Panc1 (cell line): ENCODE results near the gene ATXN7L3.

Experiments used
- POLR2AphosphoS5 ChIP-seq: IDR thresholded peaks from 2 replicates; pipeline ENCODE4 v1.6.1; 2012; ENCODE audit warnings: mild to moderate bottlenecking, low read depth, low read length, moderate library complexity
- TCF7L2 ChIP-seq: IDR thresholded peaks from 2 replicates; pipeline ENCODE4 v1.6.1; 2011; ENCODE audit warnings: mild to moderate bottlenecking, low read depth, low read length, inconsistent platforms

DNA sequence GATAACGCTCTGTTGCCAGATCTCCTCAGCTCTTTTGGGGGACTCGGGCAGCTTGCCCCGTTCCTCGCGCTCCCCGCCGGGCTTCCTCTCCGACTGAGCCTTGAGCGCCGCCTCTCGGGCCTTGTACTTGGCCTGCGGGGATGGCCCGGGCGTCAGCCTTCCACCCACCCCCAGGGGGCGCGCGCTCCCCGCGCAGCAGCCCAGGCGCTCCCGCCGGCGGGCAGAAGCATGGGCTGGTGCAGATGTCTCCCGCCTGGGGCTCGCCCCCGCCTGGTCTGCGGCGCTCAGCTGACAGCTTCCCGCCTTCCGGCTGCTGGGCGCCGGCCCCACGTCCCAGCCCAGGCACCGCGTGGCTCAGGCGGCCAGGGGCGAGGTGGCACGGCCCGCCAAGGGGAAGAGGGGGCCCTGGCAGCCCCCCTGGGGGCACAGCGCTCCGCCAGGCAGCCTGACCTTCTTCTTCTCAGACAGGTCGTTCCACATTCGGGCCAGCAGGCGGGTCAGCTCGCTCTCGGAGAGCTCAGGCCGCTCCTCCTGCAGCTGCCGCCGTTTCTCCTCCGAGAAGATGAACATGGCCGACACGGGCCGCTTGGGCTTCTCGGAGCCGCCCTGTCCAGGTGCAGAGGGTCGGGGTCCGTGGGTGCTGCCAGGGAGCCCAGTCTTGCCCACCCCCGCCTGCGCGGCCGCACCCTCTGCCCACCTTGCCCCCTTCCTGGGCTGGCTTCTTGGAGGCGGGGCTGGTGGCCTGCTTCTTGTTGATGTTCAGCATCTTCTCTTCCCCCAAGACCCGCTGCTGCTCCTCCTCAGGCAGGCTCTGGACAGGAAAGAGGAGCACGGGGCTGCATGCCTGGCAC, 10.9 kb upstream of the ATXN7L3 start:
- no peak for TF ChIP-seq TCF7L2
- TF ChIP-seq POLR2AphosphoS5: no peak
